Testis (tissue), 3 donors: ENCODE data around the gene DNAJB14. TPM values are rescaled to one million over a fixed set of nuclear protein-coding genes. Genes with fewer than 3 reads are reported as not detected.

ENCODE experiments used
- DNase-seq: peaks from one replicate; pipeline ENCODE4 v3.0.0-alpha.2; 2019
- H3K27ac ChIP-seq, 2 donors: fragments of 200-600 bp; sonication (generic); one replicate each; pipeline ENCODE4 v1.5.1; 2019
- H3K27me3 ChIP-seq: fragments of 200-600 bp; sonication (generic); one replicate; pipeline ENCODE4 v1.5.1; 2019
- H3K36me3 ChIP-seq: fragments of 200-600 bp; sonication (generic); one replicate; pipeline ENCODE4 v1.5.1; 2017; ENCODE audit warnings: low read depth; ENCODE audit errors: missing control alignments
- H3K4me1 ChIP-seq: fragments of 200-600 bp; sonication (generic); one replicate; pipeline ENCODE4 v1.5.1; 2019
- H3K4me3 ChIP-seq, 2 donors: fragments of 200-600 bp; sonication (generic); one replicate each; pipeline ENCODE4 v1.5.1; 2017 to 2019
- H3K9me3 ChIP-seq: fragments of 200-600 bp; sonication (generic); one replicate; pipeline ENCODE4 v1.5.1; 2017
- POLR2A ChIP-seq: fragments of 450-650 bp; IDR thresholded peaks from one replicate; pipeline ENCODE4 v1.6.1; 2017; ENCODE audit warnings: antibody characterized with exemption, mild to moderate bottlenecking, moderate library complexity
- whole genome bisulfite sequencing, 2 donors: methylation state at CpG; one replicate each; pipeline ENCODE4 v1.1.5; 2018; 5-methylcytosine and 5-hydroxymethylcytosine counted together
- intact Hi-C: fragments of 100-400 bp; cut with DNase I; formaldehyde crosslinking; loops from one replicate; pipeline ENCODE4 v1.15.1; 2023; ENCODE audit warnings: low total_unique reads
- polyA plus RNA-seq: library from polyadenylated mRNA; stranded (reverse); fragments of 350-450 nt; fragmentation: Illumina TruSeq; extraction: RNeasy Lipid Tissue Mini Kit (QIAGEN cat#74804); gene quantifications from one replicate; pipeline ENCODE4 v1.2.3, GENCODE V29; 2014; ENCODE audit warnings: low read depth, low replicate concordance; ENCODE audit not compliant: insufficient read depth
- total RNA-seq, 2 donors: library from RNA; depleted of rRNA; stranded (reverse); fragments of >200 nt; gene quantifications; one replicate each; pipeline ENCODE4 v1.2.3, GENCODE V29; 2016
- TF ChIP-seq, protein P1 (sequence below), 3 experiments: fragments of 450-650 bp in 2 of 3; fragments of 200-600 bp in 1 of 3; sonication (generic) in 1 of 3; IDR thresholded peaks; one replicate each; pipeline ENCODE4 v1.5.1; 2016 to 2019; ENCODE audit warnings: antibody characterized with exemption in 3 of 3, mild to moderate bottlenecking in 2 of 3, moderate library complexity in 1 of 3

The DNAJB14 gene
- total and polyA plus RNA-seq, 3 donors from 2014 or later: 7.7 to 22.4 (median 19.9) TPM

DNA sequence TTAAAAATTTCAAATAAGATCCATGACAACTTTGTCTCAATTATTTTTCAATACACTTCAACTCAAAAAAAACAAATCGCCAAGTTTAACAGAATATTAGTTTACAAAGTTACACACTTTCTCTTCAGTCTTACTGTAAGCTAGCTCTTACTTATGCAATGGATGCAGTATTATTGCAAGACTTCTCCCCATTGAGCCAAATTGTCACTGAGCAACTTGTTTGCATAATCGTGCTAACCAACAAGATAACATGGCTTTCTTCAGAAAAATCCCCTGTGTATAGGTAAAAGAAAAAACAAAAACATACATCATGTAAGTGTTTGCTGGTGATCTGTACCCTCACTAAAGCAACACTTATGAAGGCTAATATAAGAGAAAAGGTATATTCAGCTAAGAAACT lies 18.9 kb downstream of the DNAJB14 start:
- no peaks in the 10 kb centered on the region for H3K27me3 ChIP-seq
- no peaks in the 10 kb centered on the region for H3K9me3 ChIP-seq
- DNase-seq: no peak
- no peak for TF ChIP-seq POLR2A
- TF ChIP-seq, protein P1, sequence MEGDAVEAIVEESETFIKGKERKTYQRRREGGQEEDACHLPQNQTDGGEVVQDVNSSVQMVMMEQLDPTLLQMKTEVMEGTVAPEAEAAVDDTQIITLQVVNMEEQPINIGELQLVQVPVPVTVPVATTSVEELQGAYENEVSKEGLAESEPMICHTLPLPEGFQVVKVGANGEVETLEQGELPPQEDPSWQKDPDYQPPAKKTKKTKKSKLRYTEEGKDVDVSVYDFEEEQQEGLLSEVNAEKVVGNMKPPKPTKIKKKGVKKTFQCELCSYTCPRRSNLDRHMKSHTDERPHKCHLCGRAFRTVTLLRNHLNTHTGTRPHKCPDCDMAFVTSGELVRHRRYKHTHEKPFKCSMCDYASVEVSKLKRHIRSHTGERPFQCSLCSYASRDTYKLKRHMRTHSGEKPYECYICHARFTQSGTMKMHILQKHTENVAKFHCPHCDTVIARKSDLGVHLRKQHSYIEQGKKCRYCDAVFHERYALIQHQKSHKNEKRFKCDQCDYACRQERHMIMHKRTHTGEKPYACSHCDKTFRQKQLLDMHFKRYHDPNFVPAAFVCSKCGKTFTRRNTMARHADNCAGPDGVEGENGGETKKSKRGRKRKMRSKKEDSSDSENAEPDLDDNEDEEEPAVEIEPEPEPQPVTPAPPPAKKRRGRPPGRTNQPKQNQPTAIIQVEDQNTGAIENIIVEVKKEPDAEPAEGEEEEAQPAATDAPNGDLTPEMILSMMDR (IDR thresholded peaks at IDR 0.05): no peak
- 64 to 91% methylated on average over 2 of the region's 2 CpGs for WGBS, 2 donors
- intact Hi-C loops: no loop called here
- H3K4me1 ChIP-seq: no peaks in the 10 kb centered on the region
- no peak overlapping the region for H3K27ac ChIP-seq
- H3K4me3 ChIP-seq: no peak overlapping the region
- no peaks in the 10 kb centered on the region for H3K36me3 ChIP-seq

DNA sequence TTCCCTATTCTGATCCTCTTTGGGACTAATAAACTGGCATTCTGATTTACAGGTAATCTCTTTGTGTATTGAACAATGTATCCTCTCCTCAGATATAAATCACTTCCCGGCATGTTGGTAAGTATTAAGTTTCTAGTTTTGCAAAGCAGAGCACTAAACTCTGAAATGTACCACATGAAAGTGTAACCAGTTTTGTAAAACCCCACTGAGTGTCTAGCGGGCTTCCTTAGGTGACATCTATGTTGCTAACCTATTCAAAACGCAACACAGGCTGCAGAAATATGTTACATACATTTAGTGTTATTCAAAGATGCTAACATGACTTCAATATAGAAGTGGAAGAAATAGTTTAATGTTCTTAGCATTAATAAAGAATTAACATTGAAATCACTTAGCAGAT lies 25.2 kb downstream of the DNAJB14 start:
- TF ChIP-seq POLR2A: no peak
- TF ChIP-seq, protein P1 (IDR thresholded peaks at IDR 0.05): no peak
- 90% methylated on average over 3 of the region's 3 CpGs for WGBS, 2 donors
- Histone ChIP-seq H3K27ac (no peak overlapping the region), H3K9me3 (no peaks in the 10 kb centered on the region), H3K4me3 (no peak overlapping the region), H3K4me1 (no peaks in the 10 kb centered on the region), H3K27me3 (no peaks in the 10 kb centered on the region), H3K36me3 (no peaks in the 10 kb centered on the region)
- intact Hi-C loops: no loop called here
- no peak for DNase-seq

DNA sequence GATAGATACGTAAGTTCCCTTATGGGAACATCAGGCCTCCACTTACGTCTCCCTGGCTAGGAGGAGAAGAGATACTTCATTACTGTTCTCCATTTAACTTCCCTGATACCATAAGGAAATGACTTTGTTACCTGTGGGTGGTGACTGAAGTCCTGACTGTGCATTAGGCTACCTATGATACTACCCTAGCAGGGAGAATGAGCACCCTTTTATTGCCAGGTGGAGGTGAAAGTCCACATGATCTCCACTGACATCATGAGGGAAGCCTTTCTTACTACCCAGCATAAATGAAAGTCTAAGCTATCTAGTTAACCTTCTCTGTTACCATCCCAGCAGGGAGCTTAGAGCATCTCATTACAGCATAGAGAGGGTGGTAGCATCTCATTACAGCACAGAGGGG lies 27.8 kb downstream of the DNAJB14 start:
- Histone ChIP-seq H3K9me3 (no peaks in the 10 kb centered on the region), H3K27ac (no peak overlapping the region), H3K4me3 (no peak overlapping the region), H3K36me3 (no peaks in the 10 kb centered on the region), H3K27me3 (no peaks in the 10 kb centered on the region), H3K4me1 (no peaks in the 10 kb centered on the region)
- DNase-seq: no peak
- TF ChIP-seq, protein P1 (IDR thresholded peaks at IDR 0.05): no peak
- TF ChIP-seq POLR2A: no peak
- WGBS, 2 donors: 93 to 97% methylated on average over 2 of the region's 2 CpGs
- intact Hi-C loops: no loop called here

DNA sequence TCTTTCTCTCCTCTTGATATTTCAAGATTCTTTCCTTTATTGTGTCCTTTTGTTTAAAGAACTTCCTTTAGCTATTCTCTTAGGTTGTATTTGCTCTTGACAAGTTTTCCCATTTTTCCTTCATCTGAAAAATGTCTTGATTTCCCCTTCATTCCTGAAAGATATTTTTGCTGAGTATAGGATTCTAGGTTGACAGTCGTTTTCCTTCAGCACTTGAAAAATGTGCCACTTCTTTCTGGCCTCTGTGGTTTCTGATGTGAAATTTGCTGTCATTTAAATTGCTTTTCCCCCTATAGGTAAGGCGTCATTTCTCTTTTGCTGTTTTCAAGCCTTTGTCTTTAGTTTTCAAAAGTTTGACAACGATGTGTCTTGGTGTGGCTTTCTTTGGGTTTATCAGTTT lies 28.8 kb downstream of the DNAJB14 start:
- 89 to 96% methylated on average over 3 of the region's 3 CpGs for WGBS, 2 donors
- H3K36me3 ChIP-seq: no peaks in the 10 kb centered on the region

DNA sequence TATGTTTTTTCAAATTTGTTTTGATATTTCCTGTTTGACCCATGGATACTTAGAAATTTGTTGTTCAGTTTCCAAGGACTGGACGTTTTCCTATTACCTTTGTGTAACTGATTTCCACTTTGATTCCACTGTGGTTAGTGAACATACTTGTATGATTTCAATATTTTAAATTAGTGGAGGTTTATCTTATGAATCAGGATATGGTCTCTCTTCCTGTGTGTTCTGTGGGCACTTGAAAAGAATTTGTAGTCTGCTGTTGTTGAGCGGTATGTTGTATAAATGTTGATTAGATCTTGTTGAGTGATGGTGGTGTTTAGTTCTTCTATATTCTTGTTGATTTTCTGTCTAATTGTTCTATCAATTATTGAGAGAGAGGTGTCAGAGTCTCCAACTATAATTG lies 31.0 kb downstream of the DNAJB14 start:
- 88 to 97% methylated on average over 2 of the region's 2 CpGs for WGBS, 2 donors
- Histone ChIP-seq H3K27ac (no peak overlapping the region), H3K9me3 (no peaks in the 10 kb centered on the region), H3K4me3 (no peak overlapping the region), H3K4me1 (no peaks in the 10 kb centered on the region), H3K27me3 (no peaks in the 10 kb centered on the region), H3K36me3 (no peaks in the 10 kb centered on the region)
- TF ChIP-seq, protein P1 (IDR thresholded peaks at IDR 0.05): no peak
- no peak for TF ChIP-seq POLR2A
- no peak for DNase-seq
- intact Hi-C loops: no loop called here

More for the DNA sequence above, 28.8 kb downstream of the DNAJB14 start:
- H3K27me3 ChIP-seq: no peaks in the 10 kb centered on the region
- intact Hi-C loops: no loop called here
- DNase-seq: no peak
- no peaks in the 10 kb centered on the region for H3K9me3 ChIP-seq
- no peak overlapping the region for H3K27ac ChIP-seq
- H3K4me1 ChIP-seq: no peaks in the 10 kb centered on the region
- H3K4me3 ChIP-seq: no peak overlapping the region
- TF ChIP-seq, protein P1 (IDR thresholded peaks at IDR 0.05): no peak
- no peak for TF ChIP-seq POLR2A
